Neuronal stem cell (in vitro differentiated cells): ENCODE data around the gene ALOX12B.

Source experiments
- DNase-seq: peaks from one replicate; pipeline ENCODE4 v3.0.0-alpha.2; 2013; ENCODE audit warnings: low spot score
- H2AFZ ChIP-seq: one replicate; pipeline ENCODE4 v1.6.1; 2013; ENCODE audit warnings: mild to moderate bottlenecking, low read length, inconsistent platforms
- H2AK5ac ChIP-seq: 2 replicates; pipeline ENCODE4 v1.6.1; 2013; ENCODE audit warnings: low read depth, mild to moderate bottlenecking, inconsistent platforms, low read length, moderate library complexity, mixed read lengths
- H2BK120ac ChIP-seq: 2 replicates; pipeline ENCODE4 v1.6.1; 2013; ENCODE audit warnings: low read depth, mild to moderate bottlenecking, inconsistent platforms, low read length, moderate library complexity, mixed read lengths
- H2BK12ac ChIP-seq: one replicate; pipeline ENCODE4 v1.6.1; 2013; ENCODE audit warnings: low read length, inconsistent platforms
- H2BK15ac ChIP-seq: 2 replicates; pipeline ENCODE4 v1.6.1; 2013; ENCODE audit warnings: mild to moderate bottlenecking, low read length, inconsistent platforms, mixed read lengths
- H2BK5ac ChIP-seq: one replicate; pipeline ENCODE4 v1.6.1; 2013; ENCODE audit warnings: inconsistent platforms, mild to moderate bottlenecking, low read length, moderate library complexity
- H3K14ac ChIP-seq: one replicate; pipeline ENCODE4 v1.6.1; 2013; ENCODE audit warnings: low read length, inconsistent platforms
- H3K18ac ChIP-seq: 2 replicates; pipeline ENCODE4 v1.6.1; 2013; ENCODE audit warnings: low read length, inconsistent platforms
- H3K23ac ChIP-seq: 2 replicates; pipeline ENCODE4 v1.6.1; 2013; ENCODE audit warnings: low read depth, mild to moderate bottlenecking, mixed read lengths, low read length, inconsistent platforms; ENCODE audit not compliant: poor library complexity
- H3K27ac ChIP-seq: replicated peaks from 3 replicates; pipeline ENCODE4 v1.5.1; 2013; ENCODE audit warnings: low read length, inconsistent platforms
- H3K27me3 ChIP-seq, 3 experiments: 2 replicates each; pipeline ENCODE4 v1.6.1; 2013; ENCODE audit warnings: low read length in 3 of 3, mild to moderate bottlenecking in 2 of 3, inconsistent platforms in 1 of 3, low read depth in 1 of 3, mixed read lengths in 1 of 3, moderate library complexity in 1 of 3; ENCODE audit not compliant: control insufficient read depth in 3 of 3, insufficient read depth in 3 of 3
- H3K36me3 ChIP-seq, 2 donors: replicated peaks in 1 of 2; 2 replicates each; pipeline ENCODE4 v1.6.1; 2013; ENCODE audit warnings: low read length in 2 of 2; ENCODE audit not compliant: control insufficient read depth in 2 of 2, insufficient read depth in 2 of 2
- H3K4ac ChIP-seq: 2 replicates; pipeline ENCODE4 v1.6.1; 2013; ENCODE audit warnings: inconsistent platforms, mild to moderate bottlenecking, low read length, moderate library complexity
- H3K4me1 ChIP-seq, 2 donors: 1 replicate in 1 of 2; 2 replicates in 1 of 2; pipeline ENCODE4 v1.6.1; 2013; ENCODE audit warnings: low read length in 2 of 2, low read depth in 1 of 2; ENCODE audit not compliant: control insufficient read depth in 2 of 2, insufficient read depth in 1 of 2
- H3K4me2 ChIP-seq: one replicate; pipeline ENCODE4 v1.6.1; 2013; ENCODE audit warnings: mild to moderate bottlenecking, low read length, inconsistent platforms; ENCODE audit not compliant: insufficient read depth, poor library complexity, severe bottlenecking
- H3K4me3 ChIP-seq, 2 donors: 2 replicates each; pipeline ENCODE4 v1.5.1; 2013; ENCODE audit warnings: low read length in 2 of 2, mild to moderate bottlenecking in 2 of 2, inconsistent platforms in 1 of 2, moderate library complexity in 1 of 2
- H3K79me1 ChIP-seq: one replicate; pipeline ENCODE4 v1.6.1; 2013; ENCODE audit warnings: low read depth, mild to moderate bottlenecking, inconsistent platforms, low read length, moderate library complexity
- H3K9ac ChIP-seq: one replicate; pipeline ENCODE4 v1.6.1; 2013; ENCODE audit warnings: mild to moderate bottlenecking, low read depth, low read length, inconsistent platforms; ENCODE audit not compliant: poor library complexity
- H3K9me3 ChIP-seq, 2 donors: replicated peaks in 1 of 2; 2 replicates each; pipeline versions ENCODE3 to v1.6.1; 2013; ENCODE audit warnings: low read length in 2 of 2, mild to moderate bottlenecking in 2 of 2, inconsistent platforms in 1 of 2, low read depth in 1 of 2, mixed read lengths in 1 of 2, moderate library complexity in 1 of 2; ENCODE audit not compliant: control insufficient read depth in 2 of 2, insufficient read depth in 1 of 2
- H4K8ac ChIP-seq: one replicate; pipeline ENCODE4 v1.6.1; 2013; ENCODE audit warnings: low read depth, mild to moderate bottlenecking, inconsistent platforms, low read length, moderate library complexity
- H4K91ac ChIP-seq: one replicate; pipeline ENCODE4 v1.6.1; 2013; ENCODE audit warnings: low read length, low read depth, mild to moderate bottlenecking, inconsistent platforms; ENCODE audit not compliant: poor library complexity
- WGBS, 2 donors: extraction: QIAGEN DNeasy Blood & Tissue Kit; methylation state at CpG; one replicate each; pipeline ENCODE4 v1.1.7; 2013; ENCODE audit warnings: missing lambda C conversion rate in 2 of 2, mixed read lengths in 1 of 2; ENCODE audit not compliant: insufficient read length in 2 of 2, insufficient replicate concordance in 1 of 2; ENCODE audit errors: extremely low coverage in 2 of 2; 5-methylcytosine and 5-hydroxymethylcytosine counted together

ALOX12B gene

GRCh38 chr17:8100763-8101162 lies 13.2 kb upstream of the ALOX12B start:
- Histone ChIP-seq H3K27me3 (peaks cover 0 to 32% (median 0%) of the 10 kb centered on the region in 3 experiments), H3K9ac (no peak overlapping the region), H2AK5ac (no peak overlapping the region), H3K23ac (no peak overlapping the region), H2BK120ac (no peak overlapping the region), H2BK15ac (no peak overlapping the region), H4K8ac (no peak overlapping the region), H2BK12ac (no peak overlapping the region), H3K27ac (no peak overlapping the region), H3K4me1 (no peaks in the 10 kb centered on the region), H3K4me3 (no peak overlapping the region), H3K36me3 (no peaks in the 10 kb centered on the region), H3K9me3 (peaks cover 0 to 2% of the 10 kb centered on the region in 2 donors), H2BK5ac (no peak overlapping the region), H3K14ac (no peak overlapping the region), H2AFZ (no peak overlapping the region), H4K91ac (no peak overlapping the region), H3K4me2 (no peak overlapping the region), H3K4ac (no peak overlapping the region), H3K79me1 (no peaks in the 10 kb centered on the region), H3K18ac (no peak overlapping the region)
- WGBS, 2 donors = no CpG with 5 or more reads among the region's 2 CpGs
- no peak for DNase-seq

- Histone ChIP-seq H3K14ac (no peak overlapping the region), H2BK12ac (no peak overlapping the region), H2BK120ac (no peak overlapping the region), H2BK5ac (no peak overlapping the region), H3K36me3 (no peaks in the 10 kb centered on the region), H4K8ac (no peak overlapping the region), H3K9ac (no peak overlapping the region), H3K4me2 (no peak overlapping the region), H3K27me3 (peaks cover 0 to 35% (median 0%) of the 10 kb centered on the region in 3 experiments), H2AFZ (peak overlapping the region; percentile 66), H2AK5ac (no peak overlapping the region), H3K9me3 (peaks cover 0 to 2% of the 10 kb centered on the region in 2 donors), H3K18ac (no peak overlapping the region), H3K4me3 (no peak overlapping the region), H3K23ac (no peak overlapping the region), H3K4ac (no peak overlapping the region), H3K79me1 (no peaks in the 10 kb centered on the region), H3K4me1 (no peaks in the 10 kb centered on the region), H3K27ac (no peak overlapping the region), H2BK15ac (no peak overlapping the region), H4K91ac (no peak overlapping the region)
- no peak for DNase-seq
- WGBS, 2 donors = no CpG with 5 or more reads among the region's 2 CpGs
These were observed 12.6 kb upstream of the ALOX12B start for GRCh38 chr17:8100111-8100510.

GRCh38 chr17:8096541-8096940 lies 9.0 kb upstream of the ALOX12B start:
- no peak overlapping the region for H2AK5ac ChIP-seq
- no peaks in the 10 kb centered on the region for H3K4me1 ChIP-seq
- no peak overlapping the region for H4K91ac ChIP-seq
- no peaks in the 10 kb centered on the region for H3K79me1 ChIP-seq
- H3K36me3 ChIP-seq = no peaks in the 10 kb centered on the region
- peaks cover 0 to 21% (median 0%) of the 10 kb centered on the region in 3 experiments for H3K27me3 ChIP-seq
- H3K9me3 ChIP-seq = no peaks in the 10 kb centered on the region
- H3K18ac ChIP-seq = no peak overlapping the region
- H3K14ac ChIP-seq = no peak overlapping the region
- no peak overlapping the region for H3K9ac ChIP-seq
- no peak overlapping the region for H3K4ac ChIP-seq
- no peak overlapping the region for H2AFZ ChIP-seq
- no peak for DNase-seq
- H3K4me2 ChIP-seq = no peak overlapping the region
- H2BK5ac ChIP-seq = no peak overlapping the region
- no peak overlapping the region for H2BK12ac ChIP-seq
- no peak overlapping the region for H3K23ac ChIP-seq
- no CpG with 5 or more reads among the region's 8 CpGs for WGBS, 2 donors
- H2BK15ac ChIP-seq = no peak overlapping the region
- no peak overlapping the region for H4K8ac ChIP-seq
- H3K4me3 ChIP-seq = no peak overlapping the region
- no peak overlapping the region for H2BK120ac ChIP-seq
- H3K27ac ChIP-seq = no peak overlapping the region

- H2BK120ac ChIP-seq = no peak overlapping the region
- H3K27me3 ChIP-seq = peaks cover 0 to 29% (median 0%) of the 10 kb centered on the region in 3 experiments
- H3K4me3 ChIP-seq = no peak overlapping the region
- no peak for DNase-seq
- no peak overlapping the region for H2BK15ac ChIP-seq
- H3K36me3 ChIP-seq = no peaks in the 10 kb centered on the region
- no peak overlapping the region for H2AK5ac ChIP-seq
- H4K8ac ChIP-seq = no peak overlapping the region
- no peak overlapping the region for H3K14ac ChIP-seq
- H3K18ac ChIP-seq = no peak overlapping the region
- H3K4me1 ChIP-seq = no peaks in the 10 kb centered on the region
- H3K27ac ChIP-seq = no peak overlapping the region
- H2BK12ac ChIP-seq = no peak overlapping the region
- no peak overlapping the region for H3K9ac ChIP-seq
- no peak overlapping the region for H3K23ac ChIP-seq
- H2BK5ac ChIP-seq = no peak overlapping the region
- no peak overlapping the region for H3K4ac ChIP-seq
- H3K4me2 ChIP-seq = no peak overlapping the region
- no peak overlapping the region for H4K91ac ChIP-seq
- no peaks in the 10 kb centered on the region for H3K79me1 ChIP-seq
- no peaks in the 10 kb centered on the region for H3K9me3 ChIP-seq
- H2AFZ ChIP-seq = no peak overlapping the region
- WGBS, 2 donors = no CpG with 5 or more reads among the region's 6 CpGs
These were observed 7.8 kb upstream of the ALOX12B start for GRCh38 chr17:8095361-8095760.
